Measurements from ENCODE around the gene PHYHIPL.
"Not testable (repeated sequence)": the region's sequence is repeated elsewhere in the genome, so short reads cannot be mapped to it uniquely, and the experiment has no call there.

Gene PHYHIPL

GRCh38 chr10:59206204-59206720 lies 29.8 kb downstream of the PHYHIPL start:
- DNase-seq (ENCODE audit: low spot score): no peak

- DNase-seq (ENCODE audit: low spot score): no peak
These were observed 35.9 kb downstream of the PHYHIPL start for GRCh38 chr10:59212301-59212798.

- DNase-seq (ENCODE audit: low spot score): no peak
These were observed 37.7 kb downstream of the PHYHIPL start for GRCh38 chr10:59214160-59214559.

GRCh38 chr10:59216178-59216869 lies 39.9 kb downstream of the PHYHIPL start:
- no peak for DNase-seq (ENCODE audit: low spot score)

- no peak for DNase-seq (ENCODE audit: low spot score)
These were observed 46.3 kb downstream of the PHYHIPL start for GRCh38 chr10:59222788-59223187.

GRCh38 chr10:59223597-59223996 lies 47.2 kb downstream of the PHYHIPL start:
- DNase-seq (ENCODE audit: low spot score): not testable (repeated sequence)

- no peak for DNase-seq (ENCODE audit: low spot score)
These were observed 48.8 kb downstream of the PHYHIPL start for GRCh38 chr10:59225211-59225610.

- DNase-seq (ENCODE audit: low spot score): no peak
These were observed 50.8 kb downstream of the PHYHIPL start for GRCh38 chr10:59227136-59227673.

- DNase-seq (ENCODE audit: low spot score): no peak
These were observed 53.0 kb downstream of the PHYHIPL start for GRCh38 chr10:59229441-59229840.

- no peak for DNase-seq (ENCODE audit: low spot score)
These were observed 57.8 kb downstream of the PHYHIPL start for GRCh38 chr10:59234194-59234593.

- DNase-seq (ENCODE audit: low spot score): no peak
These were observed 58.5 kb downstream of the PHYHIPL start for GRCh38 chr10:59234816-59235429.

- DNase-seq (ENCODE audit: low spot score): no peak
These were observed 59.7 kb downstream of the PHYHIPL start for GRCh38 chr10:59236064-59236697.

GRCh38 chr10:59237775-59238174 lies 61.3 kb downstream of the PHYHIPL start:
- DNase-seq (ENCODE audit: low spot score): no peak

GRCh38 chr10:59239108-59239507 lies 62.7 kb downstream of the PHYHIPL start:
- DNase-seq (ENCODE audit: low spot score): not testable (repeated sequence)

- DNase-seq (ENCODE audit: low spot score): no peak
These were observed 64.2 kb downstream of the PHYHIPL start for GRCh38 chr10:59240582-59241183.

- DNase-seq (ENCODE audit: low spot score): no peak
These were observed 65.6 kb downstream of the PHYHIPL start for GRCh38 chr10:59242057-59242456.

GRCh38 chr10:59242991-59243390 lies 66.5 kb downstream of the PHYHIPL start:
- no peak for DNase-seq (ENCODE audit: low spot score)

- DNase-seq (ENCODE audit: low spot score): no peak
These were observed 67.3 kb downstream of the PHYHIPL start for GRCh38 chr10:59243611-59244195.

- no peak for DNase-seq (ENCODE audit: low spot score)
These were observed 68.4 kb downstream of the PHYHIPL start for GRCh38 chr10:59244871-59245270.

GRCh38 chr10:59245686-59246085 lies 69.2 kb downstream of the PHYHIPL start:
- no peak for DNase-seq (ENCODE audit: low spot score)

GRCh38 chr10:59252491-59252890 lies 76.0 kb downstream of the PHYHIPL start:
- DNase-seq (ENCODE audit: low spot score): no peak

GRCh38 chr10:59255463-59255862 lies 79.0 kb downstream of the PHYHIPL start:
- no peak for DNase-seq (ENCODE audit: low spot score)

Data from CD4-positive, alpha-beta T cell treated with Interleukin-15 for 4 hours (primary cell).